Peyer's patch (tissue), 4 donors: ENCODE data around the gene SHKBP1.

Experiments used
- POLR2A ChIP-seq, 2 donors: fragments of 450-650 bp; IDR thresholded peaks; one replicate each; pipeline ENCODE4 v1.5.1; 2017; ENCODE audit warnings: antibody characterized with exemption in 2 of 2, mild to moderate bottlenecking in 2 of 2, moderate library complexity in 2 of 2
- TF ChIP-seq, protein P1 (sequence below), 6 experiments: fragments of 450-650 bp in 4 of 6; fragments of 200-600 bp in 2 of 6; sonication (generic) in 1 of 6; IDR thresholded peaks; one replicate each; pipeline ENCODE4 v1.5.1; 2017 to 2019; ENCODE audit warnings: antibody characterized with exemption in 6 of 6, mild to moderate bottlenecking in 3 of 6, moderate library complexity in 1 of 6

DNA sequence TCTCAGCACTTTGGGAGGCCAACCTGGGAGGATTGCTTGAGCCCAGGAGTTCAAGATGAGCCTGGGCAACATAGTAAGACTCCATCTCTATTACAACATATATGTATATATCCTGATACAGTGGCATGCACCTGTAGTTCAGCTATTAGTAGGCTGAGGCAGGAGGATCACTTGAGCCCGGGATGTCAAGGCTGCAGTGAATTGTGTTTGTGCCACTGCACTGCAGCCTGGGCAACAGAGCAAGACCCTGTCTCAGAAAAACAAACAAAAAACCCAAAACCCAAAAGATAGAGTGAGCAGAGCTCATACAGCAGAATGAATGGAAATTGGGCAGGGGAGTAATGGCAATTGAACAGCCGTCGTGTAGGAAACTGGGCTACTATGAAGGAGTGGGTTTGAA is 17.3 kb upstream of the SHKBP1 start:
- TF ChIP-seq, protein P1, sequence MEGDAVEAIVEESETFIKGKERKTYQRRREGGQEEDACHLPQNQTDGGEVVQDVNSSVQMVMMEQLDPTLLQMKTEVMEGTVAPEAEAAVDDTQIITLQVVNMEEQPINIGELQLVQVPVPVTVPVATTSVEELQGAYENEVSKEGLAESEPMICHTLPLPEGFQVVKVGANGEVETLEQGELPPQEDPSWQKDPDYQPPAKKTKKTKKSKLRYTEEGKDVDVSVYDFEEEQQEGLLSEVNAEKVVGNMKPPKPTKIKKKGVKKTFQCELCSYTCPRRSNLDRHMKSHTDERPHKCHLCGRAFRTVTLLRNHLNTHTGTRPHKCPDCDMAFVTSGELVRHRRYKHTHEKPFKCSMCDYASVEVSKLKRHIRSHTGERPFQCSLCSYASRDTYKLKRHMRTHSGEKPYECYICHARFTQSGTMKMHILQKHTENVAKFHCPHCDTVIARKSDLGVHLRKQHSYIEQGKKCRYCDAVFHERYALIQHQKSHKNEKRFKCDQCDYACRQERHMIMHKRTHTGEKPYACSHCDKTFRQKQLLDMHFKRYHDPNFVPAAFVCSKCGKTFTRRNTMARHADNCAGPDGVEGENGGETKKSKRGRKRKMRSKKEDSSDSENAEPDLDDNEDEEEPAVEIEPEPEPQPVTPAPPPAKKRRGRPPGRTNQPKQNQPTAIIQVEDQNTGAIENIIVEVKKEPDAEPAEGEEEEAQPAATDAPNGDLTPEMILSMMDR (IDR thresholded peaks at IDR 0.05): no peak
- TF ChIP-seq POLR2A (IDR thresholded peaks at IDR 0.05): no peak
